BE2C (cell line): ENCODE data around the gene TMEM203.

Experiments used
- DNase-seq: peaks from one replicate; pipeline ENCODE4 v3.0.0-alpha.2; 2020
- H3K27me3 ChIP-seq: fragments of 250-450 bp; sonication (Bioruptor Pico); 2 replicates; pipeline ENCODE4 v1.5.1; 2020; ENCODE audit warnings: mild to moderate bottlenecking
- H3K36me3 ChIP-seq: fragments of 250-450 bp; sonication (Bioruptor Pico); 2 replicates; pipeline ENCODE4 v1.5.1; 2020; ENCODE audit warnings: mild to moderate bottlenecking
- H3K4me1 ChIP-seq: fragments of 250-450 bp; sonication (Bioruptor Pico); 2 replicates; pipeline ENCODE4 v1.5.1; 2020
- H3K4me3 ChIP-seq: 2 replicates; pipeline ENCODE4 v1.5.1; 2011; ENCODE audit warnings: low read depth, low read length
- H3K9me3 ChIP-seq: fragments of 250-450 bp; sonication (Bioruptor Pico); 2 replicates; pipeline ENCODE4 v1.5.1; 2020
- TF ChIP-seq, protein P1 (sequence below): IDR thresholded peaks from 2 replicates; pipeline ENCODE4 v1.5.1; 2012; ENCODE audit warnings: mild to moderate bottlenecking, low read depth, low read length

TMEM203 gene

DNA sequence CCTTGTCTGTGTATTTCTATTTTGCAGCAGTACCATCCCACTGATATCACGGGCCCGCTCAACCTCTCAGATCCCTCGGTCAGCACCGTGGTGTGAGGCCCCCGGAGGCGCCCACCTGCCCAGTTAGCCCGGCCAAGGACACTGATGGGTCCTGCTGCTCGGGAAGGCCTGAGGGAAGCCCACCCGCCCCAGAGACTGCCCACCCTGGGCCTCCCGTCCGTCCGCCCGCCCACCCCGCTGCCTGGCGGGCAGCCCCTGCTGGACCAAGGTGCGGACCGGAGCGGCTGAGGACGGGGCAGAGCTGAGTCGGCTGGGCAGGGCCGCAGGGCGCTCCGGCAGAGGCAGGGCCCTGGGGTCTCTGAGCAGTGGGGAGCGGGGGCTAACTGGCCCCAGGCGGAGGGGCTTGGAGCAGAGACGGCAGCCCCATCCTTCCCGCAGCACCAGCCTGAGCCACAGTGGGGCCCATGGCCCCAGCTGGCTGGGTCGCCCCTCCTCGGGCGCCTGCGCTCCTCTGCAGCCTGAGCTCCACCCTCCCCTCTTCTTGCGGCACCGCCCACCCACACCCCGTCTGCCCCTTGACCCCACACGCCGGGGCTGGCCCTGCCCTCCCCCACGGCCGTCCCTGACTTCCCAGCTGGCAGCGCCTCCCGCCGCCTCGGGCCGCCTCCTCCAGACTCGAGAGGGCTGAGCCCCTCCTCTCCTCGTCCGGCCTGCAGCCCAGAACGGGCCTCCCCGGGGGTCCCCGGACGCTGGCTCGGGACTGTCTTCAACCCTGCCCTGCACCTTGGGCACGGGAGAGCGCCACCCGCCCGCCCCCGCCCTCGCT is 37.5 kb downstream of the TMEM203 start:
- Histone ChIP-seq H3K4me3 (no peak overlapping the region), H3K27me3 (peaks cover 64% of the 10 kb centered on the region), H3K4me1 (no peaks in the 10 kb centered on the region), H3K9me3 (no peaks in the 10 kb centered on the region), H3K36me3 (no peaks in the 10 kb centered on the region)
- DNase-seq, result no peak
- TF ChIP-seq, protein P1, sequence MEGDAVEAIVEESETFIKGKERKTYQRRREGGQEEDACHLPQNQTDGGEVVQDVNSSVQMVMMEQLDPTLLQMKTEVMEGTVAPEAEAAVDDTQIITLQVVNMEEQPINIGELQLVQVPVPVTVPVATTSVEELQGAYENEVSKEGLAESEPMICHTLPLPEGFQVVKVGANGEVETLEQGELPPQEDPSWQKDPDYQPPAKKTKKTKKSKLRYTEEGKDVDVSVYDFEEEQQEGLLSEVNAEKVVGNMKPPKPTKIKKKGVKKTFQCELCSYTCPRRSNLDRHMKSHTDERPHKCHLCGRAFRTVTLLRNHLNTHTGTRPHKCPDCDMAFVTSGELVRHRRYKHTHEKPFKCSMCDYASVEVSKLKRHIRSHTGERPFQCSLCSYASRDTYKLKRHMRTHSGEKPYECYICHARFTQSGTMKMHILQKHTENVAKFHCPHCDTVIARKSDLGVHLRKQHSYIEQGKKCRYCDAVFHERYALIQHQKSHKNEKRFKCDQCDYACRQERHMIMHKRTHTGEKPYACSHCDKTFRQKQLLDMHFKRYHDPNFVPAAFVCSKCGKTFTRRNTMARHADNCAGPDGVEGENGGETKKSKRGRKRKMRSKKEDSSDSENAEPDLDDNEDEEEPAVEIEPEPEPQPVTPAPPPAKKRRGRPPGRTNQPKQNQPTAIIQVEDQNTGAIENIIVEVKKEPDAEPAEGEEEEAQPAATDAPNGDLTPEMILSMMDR, result no peak

DNA sequence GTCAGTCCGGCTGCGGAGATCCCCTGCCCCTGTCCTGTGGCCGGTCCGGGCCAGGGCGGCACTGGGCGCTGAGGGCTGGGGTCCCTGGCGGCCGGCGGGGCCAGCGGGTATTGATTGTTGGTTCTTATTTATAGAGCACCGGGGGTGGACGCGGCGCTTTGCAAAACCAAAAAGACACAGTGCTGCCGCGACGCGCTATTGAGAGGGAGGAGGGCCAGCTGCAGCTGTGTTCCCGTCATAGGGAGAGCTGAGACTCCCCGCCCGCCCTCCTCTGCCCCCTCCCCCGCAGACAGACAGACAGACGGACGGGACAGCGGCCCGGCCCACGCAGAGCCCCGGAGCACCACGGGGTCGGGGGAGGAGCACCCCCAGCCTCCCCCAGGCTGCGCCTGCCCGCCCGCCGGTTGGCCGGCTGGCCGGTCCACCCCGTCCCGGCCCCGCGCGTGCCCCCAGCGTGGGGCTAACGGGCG is 38.1 kb downstream of the TMEM203 start:
- Histone ChIP-seq H3K9me3 (no peaks in the 10 kb centered on the region), H3K4me3 (no peak overlapping the region), H3K4me1 (no peaks in the 10 kb centered on the region), H3K27me3 (peaks cover 64% of the 10 kb centered on the region), H3K36me3 (no peaks in the 10 kb centered on the region)
- TF ChIP-seq, protein P1, result no peak
- no peak for DNase-seq

DNA sequence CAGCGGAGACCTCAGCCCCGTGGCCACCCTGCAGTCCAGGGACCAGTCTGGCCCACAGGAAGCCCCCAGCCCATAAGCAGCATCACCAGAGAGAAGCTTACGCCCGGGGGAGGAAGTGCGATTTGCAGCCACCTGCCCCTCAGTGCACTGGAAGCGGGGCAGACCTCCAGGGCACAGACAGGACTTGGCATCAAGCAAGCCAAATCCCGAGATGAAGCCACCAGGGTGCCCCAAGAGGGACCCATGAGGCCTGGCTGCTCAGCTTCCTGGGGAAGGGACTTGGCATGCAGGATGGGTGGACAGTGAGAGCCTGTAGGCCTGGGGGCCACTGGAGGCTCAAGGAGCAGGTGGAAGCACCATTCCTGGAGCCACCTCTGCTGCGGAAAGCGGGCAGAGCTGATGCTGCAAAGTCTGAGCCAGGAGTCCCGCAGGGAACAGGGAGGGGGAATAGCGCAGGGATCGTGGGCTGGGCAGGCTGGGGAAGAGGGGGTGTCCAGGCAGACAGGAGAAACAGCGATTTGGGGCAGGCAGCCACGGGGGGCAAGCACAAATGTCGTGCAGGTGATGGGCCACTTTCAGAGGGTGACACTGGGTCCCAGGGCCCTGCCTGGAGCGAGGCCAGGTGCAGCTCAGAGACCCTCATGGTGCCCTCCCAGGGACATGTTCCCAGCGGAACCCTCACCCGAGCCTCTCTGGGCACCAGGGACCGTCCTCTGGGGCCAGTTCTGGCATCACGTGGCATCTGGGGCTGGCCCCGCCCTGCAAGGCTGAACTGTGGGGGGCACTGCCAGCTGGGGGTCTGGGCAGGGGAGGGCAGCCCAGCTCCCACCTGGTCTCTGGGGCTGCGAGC is 38.8 kb downstream of the TMEM203 start:
- H3K4me3 ChIP-seq, result no peak overlapping the region
- H3K36me3 ChIP-seq, result no peaks in the 10 kb centered on the region
- no peaks in the 10 kb centered on the region for H3K9me3 ChIP-seq
- no peak for DNase-seq
- H3K27me3 ChIP-seq, result peaks cover 64% of the 10 kb centered on the region
- H3K4me1 ChIP-seq, result no peaks in the 10 kb centered on the region
- TF ChIP-seq, protein P1, result no peak

DNA sequence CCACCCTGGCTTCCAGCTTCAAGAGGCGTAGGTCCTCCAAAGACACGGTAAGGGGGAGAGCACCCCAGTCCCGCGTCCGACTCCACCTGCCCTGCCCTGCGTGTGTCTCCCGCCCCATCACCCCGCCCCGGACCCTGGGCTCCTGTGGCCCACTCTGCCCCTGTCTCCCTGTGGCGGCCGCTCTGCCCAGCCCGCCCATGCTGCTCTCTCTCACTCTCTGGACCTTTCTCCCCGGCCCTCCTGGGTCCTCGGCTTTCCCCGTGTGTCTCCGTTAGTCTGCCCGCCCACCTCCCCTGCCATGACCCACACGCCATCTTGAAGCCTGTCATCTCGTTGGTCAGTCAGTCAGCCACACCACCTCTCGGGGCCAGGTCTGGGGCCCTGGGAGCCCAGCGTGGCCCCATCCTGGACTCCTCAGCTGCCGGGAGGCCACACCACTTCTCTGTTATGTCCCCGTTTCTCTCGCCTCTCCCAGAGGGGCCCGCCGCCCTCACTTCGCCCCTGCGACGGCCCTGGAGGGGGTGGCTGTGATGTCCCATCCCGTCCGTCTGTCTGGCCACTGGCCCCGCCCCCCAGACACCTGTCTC is 40.1 kb downstream of the TMEM203 start:
- Histone ChIP-seq H3K9me3 (no peaks in the 10 kb centered on the region), H3K36me3 (no peaks in the 10 kb centered on the region), H3K4me3 (no peak overlapping the region), H3K27me3 (peaks cover 62% of the 10 kb centered on the region), H3K4me1 (no peaks in the 10 kb centered on the region)
- DNase-seq, result no peak
- TF ChIP-seq, protein P1, result no peak

DNA sequence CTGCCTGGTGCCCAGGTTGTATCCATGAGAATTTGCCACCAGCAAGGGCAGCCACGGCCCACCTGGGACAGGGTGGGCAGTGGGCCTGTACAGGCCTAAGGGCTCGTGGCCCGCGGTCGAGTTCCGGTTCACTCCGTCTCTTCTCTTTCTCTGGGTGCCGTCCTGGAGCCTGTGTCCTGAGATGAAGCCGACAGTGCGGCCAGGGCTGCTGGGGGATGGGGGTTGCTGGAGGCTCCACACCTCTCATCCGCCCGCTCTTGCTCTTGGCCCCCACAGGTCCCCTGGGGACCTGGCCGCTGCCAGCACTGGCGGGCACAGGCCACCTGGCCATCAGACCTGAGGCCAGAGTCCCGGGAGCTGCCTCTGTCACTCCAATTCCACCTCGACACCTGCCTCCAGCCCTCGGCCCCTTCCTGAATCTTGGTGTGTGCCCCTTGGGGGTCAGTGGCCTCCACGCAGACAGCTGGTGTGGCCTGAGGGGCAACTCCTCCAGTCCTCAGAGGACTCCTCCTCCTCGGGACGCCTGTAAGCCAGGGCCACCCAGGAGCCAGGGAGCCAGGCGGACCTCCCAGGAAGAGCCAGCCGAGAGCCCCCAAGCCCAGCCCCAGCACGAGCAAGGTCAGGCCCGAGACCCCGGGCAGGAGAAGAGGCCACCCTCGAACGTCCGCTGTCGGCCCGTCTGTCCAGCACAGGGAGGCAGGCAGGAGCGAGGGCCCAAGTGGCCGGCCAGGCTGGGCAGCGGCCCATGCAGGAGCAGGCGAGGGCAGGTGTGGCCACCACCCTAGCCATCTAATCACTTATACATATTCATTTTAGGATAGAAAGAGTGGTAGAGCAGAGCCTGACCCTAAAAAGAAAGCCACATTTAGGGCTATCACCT is 40.8 kb downstream of the TMEM203 start:
- Histone ChIP-seq H3K4me3 (no peak overlapping the region), H3K36me3 (no peaks in the 10 kb centered on the region), H3K27me3 (peaks cover 55% of the 10 kb centered on the region), H3K4me1 (no peaks in the 10 kb centered on the region; the same call in 1 of the 2 replicates), H3K9me3 (no peaks in the 10 kb centered on the region)
- TF ChIP-seq, protein P1, result no peak
- no peak for DNase-seq
